Right cardiac atrium (tissue), 5 donors: ENCODE measurements around the gene VPS13D. TPM values are rescaled to one million over a fixed set of nuclear protein-coding genes. Genes with fewer than 3 reads are reported as not detected.
"Not testable (repeated sequence)": the region's sequence is repeated elsewhere in the genome, so short reads cannot be mapped to it uniquely, and the experiment has no call there.

ENCODE experiments used
- ATAC-seq, 2 donors: fragments of 200-7000 bp; cut with Tn5 transposase; one replicate each; pipeline versions ENCODE4 v1.8.0 to v1.9.1; 2020; ENCODE audit warnings: moderate library complexity in 2 of 2, mild to moderate bottlenecking in 1 of 2
- DNase-seq, 3 donors: peaks; one replicate each; pipeline ENCODE4 v3.0.0-alpha.2; 2020
- H3K27ac ChIP-seq: one replicate; pipeline ENCODE4 v1.5.1; 2013; ENCODE audit warnings: mild to moderate bottlenecking, low read length, control low read depth, moderate library complexity
- H3K27me3 ChIP-seq: one replicate; pipeline ENCODE4 v1.6.1; 2013; ENCODE audit not compliant: control insufficient read depth, insufficient read depth
- H3K4me1 ChIP-seq: one replicate; pipeline ENCODE4 v1.6.1; 2013; ENCODE audit warnings: low read length; ENCODE audit not compliant: control insufficient read depth, insufficient read depth
- H3K4me3 ChIP-seq: one replicate; pipeline ENCODE4 v1.5.1; 2013; ENCODE audit warnings: low read length, control low read depth
- H3K9me3 ChIP-seq: one replicate; pipeline ENCODE4 v1.6.1; 2013; ENCODE audit warnings: low read length; ENCODE audit not compliant: control insufficient read depth
- WGBS: extraction: QIAGEN DNeasy Blood & Tissue Kit; methylation state at CpG from one replicate; pipeline ENCODE4 v1.1.7; 2013; 5-methylcytosine and 5-hydroxymethylcytosine counted together
- intact Hi-C, 4 donors: fragments of 100-400 bp; cut with DNase I; formaldehyde crosslinking; loops; one replicate each; pipeline versions ENCODE4 v1.11.0 to v1.14.0; 2022 to 2023
- polyA plus RNA-seq: library from polyadenylated mRNA; stranded (reverse); fragments of 200-250 nt; gene quantifications from one replicate; pipeline ENCODE4 v1.2.3, GENCODE V29; 2013
- total RNA-seq, 4 donors: library from RNA; stranded (reverse); fragmentation: NEBNext Ultra II Directional; extraction: Animal tissue kit (Norgen Biotek cat#: 25700); gene quantifications; one replicate each; pipeline ENCODE4 v1.2.1, GENCODE V29; 2021
- donor health status: healthy with polysubstance abuse.
- donor health status: DM: no; HTN: yes; CAD: no.
- donor health status: DM: no; HTN: no; CAD: no.
- donor health status: DM: no; HTN: yes; CAD: no; lungs with severe emphysema.
- donor health status: DM: yes; HTN: yes; CAD: no.

VPS13D gene
- total and polyA plus RNA-seq, 5 donors, result 25.8 to 56.4 (median 54.8) TPM

DNA sequence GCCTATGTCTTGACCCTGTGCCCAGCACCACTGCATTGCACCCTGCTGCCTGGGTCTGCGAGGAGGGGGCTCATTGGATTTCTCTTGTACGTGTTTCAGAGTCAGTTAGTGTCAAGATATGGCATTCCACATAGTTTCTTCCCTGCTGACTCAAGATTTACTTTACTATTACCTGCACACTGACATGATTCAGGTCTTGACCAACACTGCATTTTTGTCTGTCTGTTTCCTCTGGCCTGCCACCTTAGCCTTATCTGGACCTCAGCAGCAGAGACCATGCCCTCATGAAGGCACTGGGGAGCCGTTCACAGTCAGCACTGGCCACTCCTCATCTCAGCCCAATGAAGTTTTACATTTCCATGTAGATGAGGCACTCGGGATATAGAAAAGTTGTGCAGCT lies 232.8 kb downstream of the VPS13D start:
- intact Hi-C loops, result no loop called here
- no peaks in the 10 kb centered on the region for H3K27me3 ChIP-seq

DNA sequence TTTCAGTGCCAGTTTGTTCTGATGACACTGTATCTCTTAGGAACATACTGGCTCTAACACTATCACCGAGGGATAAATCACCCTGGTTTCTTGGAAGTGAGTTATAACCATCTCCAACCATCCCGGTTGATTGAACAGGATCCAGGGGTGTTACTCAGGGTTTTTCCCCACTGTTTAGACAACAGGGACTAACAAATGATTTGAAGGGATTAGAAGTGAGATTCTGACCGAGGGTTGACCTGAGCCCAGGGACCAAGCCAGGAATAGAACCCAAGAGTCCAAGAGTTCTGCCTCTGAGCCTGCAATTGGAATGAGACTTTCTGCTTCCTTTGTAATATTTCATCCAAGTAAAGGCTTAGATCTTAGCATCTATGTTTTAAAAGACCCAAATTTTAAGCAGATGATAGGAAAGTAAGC lies 234.2 kb downstream of the VPS13D start:
- H3K9me3 ChIP-seq, result no peaks in the 10 kb centered on the region
- ATAC-seq, result peak; percentile 4 to 45
- H3K27me3 ChIP-seq, result no peaks in the 10 kb centered on the region
- WGBS, result 46% methylated on average over 3 of the region's 3 CpGs
- H3K4me3 ChIP-seq, result no peak overlapping the region
- H3K27ac ChIP-seq, result no peak overlapping the region
- no peak for DNase-seq
- intact Hi-C loops, result no loop called here
- peaks cover 25% of the 10 kb centered on the region for H3K4me1 ChIP-seq

More for the DNA sequence above, 232.8 kb downstream of the VPS13D start:
- Histone ChIP-seq H3K4me3 (no peak overlapping the region), H3K4me1 (peaks cover 35% of the 10 kb centered on the region), H3K9me3 (no peaks in the 10 kb centered on the region), H3K27ac (no peak overlapping the region)
- ATAC-seq (no peak), DNase-seq (peak in 1 of 3 donors; percentile 20)
- 80% methylated on average over 4 of the region's 4 CpGs for WGBS

DNA sequence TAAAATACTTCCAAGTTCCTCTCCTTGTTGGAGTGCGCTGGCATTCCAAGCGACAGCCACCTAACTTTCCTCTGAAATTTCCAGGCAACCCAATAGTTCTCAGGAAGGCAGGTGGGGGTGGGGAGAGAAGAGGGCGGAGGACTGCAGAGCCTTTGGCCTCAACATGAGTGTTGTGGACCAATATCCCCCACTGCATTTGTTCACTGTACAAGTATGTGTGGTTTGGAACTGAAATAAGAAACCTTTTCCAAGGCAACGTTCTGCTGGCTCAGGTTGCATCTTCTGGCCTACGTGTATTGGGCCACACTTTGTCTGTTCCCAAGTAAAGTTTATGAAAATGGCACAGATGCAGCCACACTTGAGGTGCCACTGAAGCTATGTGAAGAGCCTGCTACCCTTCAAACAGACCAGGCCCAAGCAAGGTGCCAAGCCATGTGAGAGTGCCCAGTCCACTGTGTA lies 234.8 kb downstream of the VPS13D start:
- 65% methylated on average over 5 of the region's 5 CpGs for WGBS
- Histone ChIP-seq H3K27ac (peak overlapping the region; percentile 43), H3K9me3 (no peaks in the 10 kb centered on the region), H3K27me3 (no peaks in the 10 kb centered on the region), H3K4me3 (no peak overlapping the region), H3K4me1 (peaks cover 25% of the 10 kb centered on the region)
- DNase-seq, result peak in 2 of 3 donors; percentile 36 to 72
- ATAC-seq, result peak; percentile 58 to 74
- intact Hi-C loops, result no loop called here

DNA sequence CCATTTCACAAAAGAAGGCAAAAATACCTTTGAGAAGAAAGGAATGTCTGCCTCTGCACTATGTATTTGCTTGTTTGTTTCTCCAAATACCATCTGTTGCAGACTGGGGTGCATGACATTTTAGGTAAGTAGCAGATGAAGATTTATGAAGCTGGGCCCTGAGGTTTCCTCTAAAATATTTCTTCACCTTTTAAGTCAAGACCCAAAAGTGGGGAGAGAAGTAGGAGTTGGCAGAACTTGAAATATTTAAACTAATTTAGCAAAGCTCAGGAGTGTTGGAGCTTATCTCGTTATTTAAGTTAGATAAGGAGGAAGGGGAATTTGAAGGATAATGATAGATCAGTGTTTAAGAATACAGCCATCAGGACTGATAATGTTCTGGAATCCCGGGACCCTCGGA lies 235.3 kb downstream of the VPS13D start:
- Histone ChIP-seq H3K27me3 (no peaks in the 10 kb centered on the region), H3K4me1 (peaks cover 23% of the 10 kb centered on the region), H3K9me3 (no peaks in the 10 kb centered on the region), H3K4me3 (no peak overlapping the region), H3K27ac (no peak overlapping the region)
- 73% methylated on average over 3 of the region's 3 CpGs for WGBS
- DNase-seq, result no peak
- intact Hi-C loops, result no loop called here
- no peak for ATAC-seq

DNA sequence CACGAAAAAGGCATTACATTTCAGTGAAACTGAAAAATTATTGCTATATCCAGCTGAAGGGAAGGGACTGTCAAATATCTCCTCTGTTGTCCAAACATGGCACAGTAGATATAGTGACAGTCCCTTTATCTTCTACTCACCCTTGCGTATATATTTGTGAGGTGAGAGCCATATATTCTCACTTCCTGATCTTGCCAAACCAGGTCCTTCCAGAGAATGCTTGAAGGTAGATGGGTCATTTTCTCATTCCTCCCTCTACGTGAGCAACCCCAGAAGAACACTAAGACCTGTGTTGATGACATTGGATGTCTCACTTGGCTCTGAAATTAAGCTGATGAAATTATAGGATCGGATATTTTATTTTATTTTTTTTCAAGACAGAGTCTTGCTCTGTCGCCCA lies 237.0 kb downstream of the VPS13D start:
- Histone ChIP-seq H3K27ac (no peak overlapping the region), H3K9me3 (no peaks in the 10 kb centered on the region), H3K4me3 (no peak overlapping the region), H3K27me3 (no peaks in the 10 kb centered on the region), H3K4me1 (peaks cover 16% of the 10 kb centered on the region)
- ATAC-seq (no peak), DNase-seq (no peak)
- 96% methylated on average over 5 of the region's 5 CpGs for WGBS
- intact Hi-C loops, result no loop called here

DNA sequence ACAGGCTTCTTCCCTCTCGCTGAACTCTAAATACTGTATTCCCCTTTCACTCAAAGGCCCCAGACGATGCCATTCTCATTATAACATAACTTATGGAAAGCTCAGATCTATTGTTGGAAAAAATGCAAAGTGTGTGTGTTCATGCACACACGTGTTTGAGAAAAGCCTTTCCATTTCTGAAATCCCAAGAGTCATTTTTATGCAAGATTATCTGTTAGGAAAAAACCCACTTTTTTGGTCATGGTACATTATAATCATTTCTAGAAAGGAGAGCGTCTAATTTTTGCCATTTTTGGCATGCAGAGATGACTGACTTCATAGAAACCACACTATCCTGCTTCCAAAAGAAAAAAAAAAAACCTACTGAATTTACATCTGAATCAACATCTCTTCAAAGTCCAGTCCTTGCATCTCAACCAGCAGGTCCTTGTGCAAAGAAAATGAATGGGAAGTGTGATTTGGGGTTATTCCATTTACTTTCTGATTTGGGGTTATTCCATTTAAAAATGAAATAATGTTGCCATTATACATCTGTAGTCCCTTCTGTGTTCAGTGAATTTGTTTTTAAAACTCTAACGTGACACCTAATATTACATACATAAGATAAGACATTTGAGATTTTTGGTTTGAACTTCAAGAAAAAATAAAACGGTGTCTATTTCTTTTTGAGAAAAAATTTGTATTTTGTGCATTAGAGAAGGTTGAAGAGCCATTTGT lies 237.9 kb downstream of the VPS13D start:
- intact Hi-C loops, result no loop called here
- 91% methylated on average over 6 of the region's 6 CpGs for whole genome bisulfite sequencing
- peaks cover 13% of the 10 kb centered on the region for H3K4me1 ChIP-seq

DNA sequence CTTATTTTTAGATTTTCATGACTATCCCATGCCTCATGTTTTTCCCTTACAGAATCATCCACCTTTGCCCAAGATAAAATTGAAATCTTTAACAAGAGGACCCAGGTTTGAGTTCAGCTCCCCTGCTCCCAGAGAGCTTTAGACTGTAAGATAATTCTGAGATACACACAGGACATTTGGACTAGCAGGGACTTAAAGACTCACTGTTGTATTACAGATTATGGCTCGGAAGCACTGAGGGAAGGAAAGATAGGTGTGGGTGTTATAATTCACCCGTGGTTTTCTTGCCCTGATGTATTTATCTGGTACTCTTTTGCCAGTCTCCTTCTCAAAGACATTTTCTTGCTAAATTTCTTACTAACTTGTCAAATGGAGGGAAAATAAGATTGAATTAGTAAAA lies 238.5 kb downstream of the VPS13D start:
- peaks cover 17% of the 10 kb centered on the region for H3K4me1 ChIP-seq
- WGBS, result 88% methylated on average over 2 of the region's 2 CpGs
- ATAC-seq, result no peak
- no peaks in the 10 kb centered on the region for H3K27me3 ChIP-seq
- H3K4me3 ChIP-seq, result no peak overlapping the region
- no peaks in the 10 kb centered on the region for H3K9me3 ChIP-seq
- intact Hi-C loops, result no loop called here
- no peak for DNase-seq
- no peak overlapping the region for H3K27ac ChIP-seq

More for the DNA sequence above, 237.9 kb downstream of the VPS13D start:
- Histone ChIP-seq H3K9me3 (no peaks in the 10 kb centered on the region), H3K4me3 (no peak overlapping the region), H3K27me3 (no peaks in the 10 kb centered on the region), H3K27ac (no peak overlapping the region)
- no peak for ATAC-seq
- DNase-seq, result no peak

DNA sequence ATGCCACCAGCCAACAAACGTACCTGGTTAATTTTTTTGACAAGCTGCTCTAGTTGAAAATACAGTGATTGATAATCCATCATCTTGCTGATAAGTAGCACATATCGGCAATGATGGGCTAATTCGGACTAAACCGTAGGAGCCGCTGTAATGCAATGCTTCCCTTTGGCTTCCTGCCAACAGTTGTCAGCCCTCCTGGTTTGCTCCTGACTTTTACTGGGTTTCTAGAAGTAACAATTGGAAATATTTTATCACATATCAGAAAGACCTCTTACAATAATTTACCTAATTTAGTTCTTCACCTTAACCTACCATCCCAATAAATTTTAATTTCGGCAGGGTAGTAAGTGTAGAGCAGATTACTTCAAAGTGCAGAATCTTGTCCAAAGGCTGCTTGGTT lies 239.7 kb downstream of the VPS13D start:
- intact Hi-C loops, result no loop called here
- Histone ChIP-seq H3K27me3 (no peaks in the 10 kb centered on the region), H3K4me1 (peaks cover 20% of the 10 kb centered on the region), H3K4me3 (no peak overlapping the region), H3K9me3 (no peaks in the 10 kb centered on the region), H3K27ac (no peak overlapping the region)
- DNase-seq (no peak), ATAC-seq (no peak)
- 54% methylated on average over 6 of the region's 6 CpGs for WGBS

DNA sequence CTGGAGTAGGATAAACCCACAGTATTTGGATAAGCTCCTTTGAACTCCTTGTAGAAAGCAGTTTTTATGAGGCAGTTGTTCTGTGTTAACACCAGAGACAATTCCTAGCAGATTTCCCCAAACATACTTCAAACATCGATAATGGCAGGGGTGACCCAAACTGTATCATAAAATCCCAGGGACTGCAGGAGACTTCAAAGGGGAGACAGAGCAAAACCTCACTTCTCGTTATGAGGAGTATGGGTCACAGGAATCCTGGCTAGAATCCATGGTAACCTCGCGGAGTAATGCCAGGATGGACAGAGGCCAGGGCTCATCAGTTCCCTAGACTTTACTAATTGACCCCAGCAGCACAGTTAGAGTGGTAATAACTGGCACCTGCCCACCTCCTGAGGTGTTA lies 240.2 kb downstream of the VPS13D start:
- Histone ChIP-seq H3K9me3 (no peaks in the 10 kb centered on the region), H3K4me1 (peaks cover 17% of the 10 kb centered on the region), H3K4me3 (no peak overlapping the region), H3K27ac (no peak overlapping the region), H3K27me3 (no peaks in the 10 kb centered on the region)
- WGBS, result 51% methylated on average over 4 of the region's 4 CpGs
- no peak for DNase-seq
- no peak for ATAC-seq
- intact Hi-C loops, result loop anchor here in 2 of 4 donors (10.0 kb wide), 2 partner anchors 135 to 145 kb away; partner anchors contain the start of gene DHRS3 (in 1 of the 2)

DNA sequence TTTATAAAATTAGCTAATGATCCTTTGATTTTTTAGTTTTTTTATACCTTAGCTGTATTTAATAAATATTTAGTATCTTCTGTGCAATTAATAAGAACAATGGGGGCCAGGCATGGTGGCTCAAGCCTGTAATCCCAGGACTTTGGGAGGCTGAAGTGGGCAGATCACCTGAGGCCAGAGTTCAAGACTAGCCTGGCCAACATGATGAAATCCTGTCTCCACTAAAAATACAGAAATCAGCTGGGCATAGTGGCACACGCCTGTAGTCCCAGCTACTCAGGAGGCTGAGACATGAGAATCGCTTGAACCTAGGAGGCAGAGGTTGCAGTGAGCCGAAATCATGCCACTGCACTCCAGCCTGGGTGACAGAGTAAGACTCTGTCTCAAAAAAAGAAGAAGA lies 241.1 kb downstream of the VPS13D start:
- 98% methylated on average over 3 of the region's 3 CpGs for WGBS
- peaks cover 23% of the 10 kb centered on the region for H3K4me1 ChIP-seq
- not testable (repeated sequence) for DNase-seq, H3K9me3 ChIP-seq, ATAC-seq, H3K4me3 ChIP-seq, H3K27me3 ChIP-seq, H3K27ac ChIP-seq
- intact Hi-C loops, result loop anchor here in 2 of 4 donors (10.0 kb wide), 2 partner anchors 136 to 144 kb away; partner anchors contain the start of gene DHRS3 (in 1 of the 2)

DNA sequence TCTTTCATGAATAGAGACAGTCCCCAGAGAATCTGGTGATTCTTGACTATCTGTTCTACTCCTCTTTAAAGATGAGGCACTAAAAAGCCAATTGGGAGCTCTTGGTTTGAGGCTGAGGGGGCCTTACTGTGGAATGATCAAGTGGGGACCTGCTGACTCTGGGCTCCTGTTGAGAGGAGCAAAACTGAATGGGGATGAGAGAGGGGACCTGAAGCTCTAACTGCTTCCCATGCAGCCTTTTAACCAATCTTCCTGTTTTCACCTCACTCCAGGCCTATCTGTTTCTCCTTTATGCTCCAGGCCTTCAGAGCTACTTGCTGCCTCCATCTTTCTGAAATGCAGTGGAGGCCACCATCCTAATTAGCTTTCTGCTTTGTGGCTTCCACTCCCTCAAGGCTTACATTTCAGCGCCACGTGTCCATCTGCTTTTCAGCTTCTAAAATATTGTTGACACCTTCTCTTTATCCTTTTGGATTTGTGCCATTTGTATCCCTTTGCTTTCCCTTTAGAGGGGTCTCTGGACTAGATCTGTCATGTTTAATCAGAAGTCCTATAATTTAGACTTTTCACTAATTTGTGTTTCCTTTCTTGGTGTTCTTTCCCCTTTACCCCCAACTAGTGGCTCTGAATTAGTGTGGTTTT lies 242.4 kb downstream of the VPS13D start:
- no peak for DNase-seq
- intact Hi-C loops, result loop anchor here in 2 of 4 donors (10.0 kb wide), 2 partner anchors 137 to 143 kb away; partner anchors contain the start of gene DHRS3 (in 1 of the 2)
- ATAC-seq, result no peak
- H3K4me3 ChIP-seq, result no peak overlapping the region
- peaks cover 23% of the 10 kb centered on the region for H3K4me1 ChIP-seq
- H3K27me3 ChIP-seq, result no peaks in the 10 kb centered on the region
- no peaks in the 10 kb centered on the region for H3K9me3 ChIP-seq
- 94% methylated on average over 2 of the region's 2 CpGs for WGBS
- H3K27ac ChIP-seq, result no peak overlapping the region
